Measurements from ENCODE around the gene MBD4. TPM values are rescaled to one million over a fixed set of nuclear protein-coding genes. Genes with fewer than 3 reads are reported as not detected.

The MBD4 gene
- total RNA-seq, 1 donor from 2014 or later, result 22.8 TPM

GRCh38 chr3:129402210-129402609 is 37.5 kb downstream of the MBD4 start:
- H3K4me2 ChIP-seq (ENCODE audit: low read length), result no peak overlapping the region
- H3K27ac ChIP-seq (ENCODE audit: low read depth, low read length), result no peak overlapping the region
- no peak for TF ChIP-seq CTCF (IDR thresholded peaks at IDR 0.05; ENCODE audit: insufficient read depth, low read depth, low read length)
- no peak for TF ChIP-seq EZH2 (IDR thresholded peaks at IDR 0.05; ENCODE audit: insufficient read depth, low read length)
- no peak overlapping the region for H3K9ac ChIP-seq (ENCODE audit: low read length)
- peaks cover 7% of the 10 kb centered on the region for H3K4me1 Mint-ChIP-seq (ENCODE audit: low read depth, unreplicated experiment)
- H3K4me3 ChIP-seq (ENCODE audit: insufficient read depth, low read depth, low read length), result no peak overlapping the region
- DNase-seq (ENCODE audit: low read depth), result no peak
- no peaks in the 10 kb centered on the region for H3K9me3 ChIP-seq (ENCODE audit: insufficient read depth, low read depth, low read length)
- no peak for FAIRE-seq
- H3K4me3 Mint-ChIP-seq (ENCODE audit: unreplicated experiment), result no peak overlapping the region
- no peak overlapping the region for H2AFZ ChIP-seq (ENCODE audit: low read depth, low read length)
- no peaks in the 10 kb centered on the region for H3K36me3 ChIP-seq (ENCODE audit: insufficient read depth, low read length)
- H3K36me3 Mint-ChIP-seq (ENCODE audit: low read depth, unreplicated experiment), result peaks cover 3% of the 10 kb centered on the region
- no peak overlapping the region for H3K27ac Mint-ChIP-seq (ENCODE audit: unreplicated experiment)
- peaks cover 12% of the 10 kb centered on the region for H3K27me3 Mint-ChIP-seq (ENCODE audit: low read depth, unreplicated experiment)
- no peaks in the 10 kb centered on the region for H3K27me3 ChIP-seq (ENCODE audit: insufficient read depth, low read length)
- peaks cover 13% of the 10 kb centered on the region for H3K4me1 ChIP-seq (ENCODE audit: insufficient read depth, low read length)
- peaks cover 21% of the 10 kb centered on the region for H3K79me2 ChIP-seq (ENCODE audit: insufficient read depth, low read length)
- no peaks in the 10 kb centered on the region for H3K9me3 Mint-ChIP-seq (ENCODE audit: unreplicated experiment)
- H4K20me1 ChIP-seq (ENCODE audit: insufficient read depth, low read length), result peaks cover 16% of the 10 kb centered on the region

- H3K9me3 ChIP-seq (ENCODE audit: insufficient read depth, low read depth, low read length), result no peaks in the 10 kb centered on the region
- DNase-seq (ENCODE audit: low read depth), result peak; percentile 14
- peak overlapping the region; percentile 94 for H3K4me2 ChIP-seq (ENCODE audit: low read length)
- no peaks in the 10 kb centered on the region for H3K9me3 Mint-ChIP-seq (ENCODE audit: unreplicated experiment)
- H3K4me1 Mint-ChIP-seq (ENCODE audit: low read depth, unreplicated experiment), result peaks cover 9% of the 10 kb centered on the region
- peaks cover 6% of the 10 kb centered on the region for H3K36me3 ChIP-seq (ENCODE audit: insufficient read depth, low read length)
- peak overlapping the region; percentile 85 for H2AFZ ChIP-seq (ENCODE audit: low read depth, low read length)
- H3K9ac ChIP-seq (ENCODE audit: low read length), result peak overlapping the region; percentile 96
- peak overlapping the region; percentile 92 for H3K27ac ChIP-seq (ENCODE audit: low read depth, low read length)
- H3K4me1 ChIP-seq (ENCODE audit: insufficient read depth, low read length), result peaks cover 13% of the 10 kb centered on the region
- H3K4me3 ChIP-seq (ENCODE audit: insufficient read depth, low read depth, low read length), result peak overlapping the region; percentile 93
- H3K27ac Mint-ChIP-seq (ENCODE audit: unreplicated experiment), result no peak overlapping the region
- peaks cover 5% of the 10 kb centered on the region for H3K36me3 Mint-ChIP-seq (ENCODE audit: low read depth, unreplicated experiment)
- H4K20me1 ChIP-seq (ENCODE audit: insufficient read depth, low read length), result peaks cover 39% of the 10 kb centered on the region
- no peak for FAIRE-seq
- peaks cover 2% of the 10 kb centered on the region for H3K27me3 Mint-ChIP-seq (ENCODE audit: low read depth, unreplicated experiment)
- no peak for TF ChIP-seq EZH2 (IDR thresholded peaks at IDR 0.05; ENCODE audit: insufficient read depth, low read length)
- TF ChIP-seq CTCF (IDR thresholded peaks at IDR 0.05; ENCODE audit: insufficient read depth, low read depth, low read length), result no peak
- H3K4me3 Mint-ChIP-seq (ENCODE audit: unreplicated experiment), result peak overlapping the region; percentile 99
- H3K27me3 ChIP-seq (ENCODE audit: insufficient read depth, low read length), result no peaks in the 10 kb centered on the region
- H3K79me2 ChIP-seq (ENCODE audit: insufficient read depth, low read length), result peaks cover 44% of the 10 kb centered on the region
Measured at GRCh38 chr3:129399895-129400357, 39.8 kb downstream of the MBD4 start.

- Histone ChIP-seq H3K4me3 (ENCODE audit: insufficient read depth, low read depth, low read length) (peak overlapping the region; percentile 93), H3K4me1 (ENCODE audit: insufficient read depth, low read length) (peaks cover 13% of the 10 kb centered on the region), H3K9me3 (ENCODE audit: insufficient read depth, low read depth, low read length) (no peaks in the 10 kb centered on the region), H3K27me3 (ENCODE audit: insufficient read depth, low read length) (no peaks in the 10 kb centered on the region), H2AFZ (ENCODE audit: low read depth, low read length) (peak overlapping the region; percentile 85), H3K79me2 (ENCODE audit: insufficient read depth, low read length) (peaks cover 50% of the 10 kb centered on the region), H3K9ac (ENCODE audit: low read length) (peak overlapping the region; percentile 96), H4K20me1 (ENCODE audit: insufficient read depth, low read length) (peaks cover 45% of the 10 kb centered on the region), H3K27ac (ENCODE audit: low read depth, low read length) (peak overlapping the region; percentile 92), H3K36me3 (ENCODE audit: insufficient read depth, low read length) (peaks cover 6% of the 10 kb centered on the region), H3K4me2 (ENCODE audit: low read length) (peak overlapping the region; percentile 94)
- TF ChIP-seq EZH2 (IDR thresholded peaks at IDR 0.05; ENCODE audit: insufficient read depth, low read length) (no peak), CTCF (IDR thresholded peaks at IDR 0.05; ENCODE audit: insufficient read depth, low read depth, low read length) (peak; percentile 95)
- H3K4me1 Mint-ChIP-seq (ENCODE audit: low read depth, unreplicated experiment), result peaks cover 11% of the 10 kb centered on the region
- no peaks in the 10 kb centered on the region for H3K9me3 Mint-ChIP-seq (ENCODE audit: unreplicated experiment)
- peaks cover 5% of the 10 kb centered on the region for H3K36me3 Mint-ChIP-seq (ENCODE audit: low read depth, unreplicated experiment)
- H3K4me3 Mint-ChIP-seq (ENCODE audit: unreplicated experiment), result peak overlapping the region; percentile 99
- H3K27ac Mint-ChIP-seq (ENCODE audit: unreplicated experiment), result peak overlapping the region; percentile 99
- peaks cover 2% of the 10 kb centered on the region for H3K27me3 Mint-ChIP-seq (ENCODE audit: low read depth, unreplicated experiment)
- peak; percentile 97 for DNase-seq (ENCODE audit: low read depth)
- FAIRE-seq, result peak; percentile 63
Measured at GRCh38 chr3:129399145-129399894, 40.4 kb downstream of the MBD4 start.

All from astrocyte (in vitro differentiated cells and primary cell).